ENCODE measurements around the gene TYMS.

- TF ChIP-seq CTCF (conservative IDR thresholded peaks at IDR 0.05; ENCODE audit: low read length) (no peak), EZH2phosphoT487 (IDR thresholded peaks at IDR 0.05; ENCODE audit: borderline replicate concordance) (no peak)
Measured at GRCh38 chr18:706405-706804, 49.0 kb downstream of the TYMS start.

All from Loucy (cell line).